HCT116 (cell line): ENCODE measurements around the gene TRIM10.

ENCODE experiments used
- CEBPB ChIP-seq: IDR thresholded peaks from 2 replicates; pipeline ENCODE4 v1.6.1; 2012; ENCODE audit warnings: low read depth
- EGR1 ChIP-seq: IDR thresholded peaks from 2 replicates; pipeline ENCODE4 v1.6.1; 2012; ENCODE audit warnings: low read depth
- EZH2 ChIP-seq: fragments of 200-600 bp; sonication (generic); IDR thresholded peaks from 2 replicates; pipeline ENCODE4 v1.6.1; 2017; ENCODE audit warnings: antibody characterized with exemption, mixed run types
- EZH2phosphoT487 ChIP-seq: fragments of 200-600 bp; IDR thresholded peaks from 2 replicates; pipeline ENCODE4 v1.6.1; 2018; ENCODE audit warnings: antibody characterized with exemption, borderline replicate concordance
- JUND ChIP-seq: IDR thresholded peaks from 2 replicates; pipeline ENCODE4 v1.6.1; 2012
- POLR2A ChIP-seq: IDR thresholded peaks from 2 replicates; pipeline ENCODE4 v1.7.0; 2011; ENCODE audit warnings: borderline replicate concordance; ENCODE audit not compliant: insufficient read depth, insufficient read length; ENCODE audit errors: extremely low read depth
- POLR2AphosphoS5 ChIP-seq: IDR thresholded peaks from 2 replicates; pipeline ENCODE4 v1.6.1; 2011; ENCODE audit warnings: mild to moderate bottlenecking, low read depth, low read length, moderate library complexity
- RAD21 ChIP-seq: IDR thresholded peaks from 2 replicates; pipeline ENCODE4 v1.6.1; 2012; ENCODE audit warnings: low read depth, mild to moderate bottlenecking
- SIN3A ChIP-seq: IDR thresholded peaks from 2 replicates; pipeline ENCODE4 v1.6.1; 2012; ENCODE audit warnings: low read depth
- TCF7L2 ChIP-seq: IDR thresholded peaks from 2 replicates; pipeline ENCODE4 v1.7.0; 2011; ENCODE audit warnings: borderline replicate concordance, inconsistent platforms; ENCODE audit not compliant: insufficient read depth, insufficient read length; ENCODE audit errors: extremely low read depth
- ZNF274 ChIP-seq: fragments of 200-500 bp; sonication (Bioruptor generic); IDR thresholded peaks from 2 replicates; pipeline ENCODE4 v1.6.1; 2014; ENCODE audit warnings: mild to moderate bottlenecking, low read depth, low read length, inconsistent platforms
- TF ChIP-seq, protein P1 (sequence below), 3 experiments: fragments of 200-600 bp in 1 of 3; sonication (generic) in 1 of 3; IDR thresholded peaks in 2 of 3; conservative IDR thresholded peaks in 1 of 3; 2 replicates each; pipeline ENCODE4 v1.5.1; 2012 to 2017; ENCODE audit warnings: low read depth in 2 of 3, low read length in 2 of 3, antibody characterized with exemption in 1 of 3, borderline replicate concordance in 1 of 3, control low read depth in 1 of 3, mild to moderate bottlenecking in 1 of 3, mixed read lengths in 1 of 3, mixed run types in 1 of 3, moderate library complexity in 1 of 3; ENCODE audit not compliant: insufficient read depth in 1 of 3
- TF ChIP-seq, protein P2 (sequence below): IDR thresholded peaks from 2 replicates; pipeline ENCODE4 v1.6.1; 2012; ENCODE audit warnings: low read depth
- TF ChIP-seq, protein P3 (sequence below): IDR thresholded peaks from 2 replicates; pipeline ENCODE4 v1.6.1; 2012

DNA sequence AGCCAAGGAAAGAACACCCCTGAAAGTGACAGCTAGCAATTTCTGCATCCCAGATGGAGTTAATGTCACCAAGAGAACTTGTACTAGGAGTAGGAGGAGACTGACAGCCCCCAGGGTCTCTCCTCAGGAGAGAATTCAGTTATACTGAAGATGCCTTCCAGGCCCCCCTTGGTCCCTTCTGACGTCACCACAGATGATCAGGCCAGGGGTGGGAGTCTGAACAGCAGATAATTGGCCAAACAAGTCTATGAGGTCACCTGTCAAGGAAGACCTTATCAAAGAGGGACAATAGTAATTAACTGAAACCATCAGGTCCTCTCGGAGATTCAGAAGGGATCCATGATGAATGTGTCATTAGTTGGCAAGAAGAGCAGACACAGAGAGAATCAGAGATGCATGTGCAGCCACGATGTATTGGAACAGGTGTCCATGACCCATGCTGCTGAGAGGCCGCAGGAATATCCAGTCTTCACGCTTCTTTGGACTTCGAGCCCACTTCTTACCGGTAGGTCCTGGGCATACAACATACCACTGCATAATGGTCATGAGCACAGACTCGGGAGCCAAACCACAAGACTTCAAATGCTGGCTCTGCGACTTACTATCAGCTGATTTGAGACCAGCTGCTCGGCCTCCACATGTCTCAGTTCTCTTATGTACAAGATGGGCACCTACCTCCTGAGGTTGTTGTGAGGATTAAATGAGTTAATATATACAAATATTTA, 10.2 kb downstream of the TRIM10 start:
- TF ChIP-seq, protein P1, sequence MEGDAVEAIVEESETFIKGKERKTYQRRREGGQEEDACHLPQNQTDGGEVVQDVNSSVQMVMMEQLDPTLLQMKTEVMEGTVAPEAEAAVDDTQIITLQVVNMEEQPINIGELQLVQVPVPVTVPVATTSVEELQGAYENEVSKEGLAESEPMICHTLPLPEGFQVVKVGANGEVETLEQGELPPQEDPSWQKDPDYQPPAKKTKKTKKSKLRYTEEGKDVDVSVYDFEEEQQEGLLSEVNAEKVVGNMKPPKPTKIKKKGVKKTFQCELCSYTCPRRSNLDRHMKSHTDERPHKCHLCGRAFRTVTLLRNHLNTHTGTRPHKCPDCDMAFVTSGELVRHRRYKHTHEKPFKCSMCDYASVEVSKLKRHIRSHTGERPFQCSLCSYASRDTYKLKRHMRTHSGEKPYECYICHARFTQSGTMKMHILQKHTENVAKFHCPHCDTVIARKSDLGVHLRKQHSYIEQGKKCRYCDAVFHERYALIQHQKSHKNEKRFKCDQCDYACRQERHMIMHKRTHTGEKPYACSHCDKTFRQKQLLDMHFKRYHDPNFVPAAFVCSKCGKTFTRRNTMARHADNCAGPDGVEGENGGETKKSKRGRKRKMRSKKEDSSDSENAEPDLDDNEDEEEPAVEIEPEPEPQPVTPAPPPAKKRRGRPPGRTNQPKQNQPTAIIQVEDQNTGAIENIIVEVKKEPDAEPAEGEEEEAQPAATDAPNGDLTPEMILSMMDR (IDR thresholded peaks at IDR 0.05 in 2 of 3, conservative IDR thresholded peaks at IDR 0.05 in 1 of 3; ENCODE audit: borderline replicate concordance in 1 of 3, insufficient read depth in 1 of 3, low read depth in 2 of 3, low read length in 2 of 3), result no peak
- TF ChIP-seq TCF7L2 (no peak), POLR2AphosphoS5 (no peak), EZH2phosphoT487 (no peak), CEBPB (no peak), EZH2 (no peak), JUND (no peak), ZNF274 (no peak), POLR2A (no peak), RAD21 (no peak), EGR1 (no peak), SIN3A (no peak)
- TF ChIP-seq, protein P2, sequence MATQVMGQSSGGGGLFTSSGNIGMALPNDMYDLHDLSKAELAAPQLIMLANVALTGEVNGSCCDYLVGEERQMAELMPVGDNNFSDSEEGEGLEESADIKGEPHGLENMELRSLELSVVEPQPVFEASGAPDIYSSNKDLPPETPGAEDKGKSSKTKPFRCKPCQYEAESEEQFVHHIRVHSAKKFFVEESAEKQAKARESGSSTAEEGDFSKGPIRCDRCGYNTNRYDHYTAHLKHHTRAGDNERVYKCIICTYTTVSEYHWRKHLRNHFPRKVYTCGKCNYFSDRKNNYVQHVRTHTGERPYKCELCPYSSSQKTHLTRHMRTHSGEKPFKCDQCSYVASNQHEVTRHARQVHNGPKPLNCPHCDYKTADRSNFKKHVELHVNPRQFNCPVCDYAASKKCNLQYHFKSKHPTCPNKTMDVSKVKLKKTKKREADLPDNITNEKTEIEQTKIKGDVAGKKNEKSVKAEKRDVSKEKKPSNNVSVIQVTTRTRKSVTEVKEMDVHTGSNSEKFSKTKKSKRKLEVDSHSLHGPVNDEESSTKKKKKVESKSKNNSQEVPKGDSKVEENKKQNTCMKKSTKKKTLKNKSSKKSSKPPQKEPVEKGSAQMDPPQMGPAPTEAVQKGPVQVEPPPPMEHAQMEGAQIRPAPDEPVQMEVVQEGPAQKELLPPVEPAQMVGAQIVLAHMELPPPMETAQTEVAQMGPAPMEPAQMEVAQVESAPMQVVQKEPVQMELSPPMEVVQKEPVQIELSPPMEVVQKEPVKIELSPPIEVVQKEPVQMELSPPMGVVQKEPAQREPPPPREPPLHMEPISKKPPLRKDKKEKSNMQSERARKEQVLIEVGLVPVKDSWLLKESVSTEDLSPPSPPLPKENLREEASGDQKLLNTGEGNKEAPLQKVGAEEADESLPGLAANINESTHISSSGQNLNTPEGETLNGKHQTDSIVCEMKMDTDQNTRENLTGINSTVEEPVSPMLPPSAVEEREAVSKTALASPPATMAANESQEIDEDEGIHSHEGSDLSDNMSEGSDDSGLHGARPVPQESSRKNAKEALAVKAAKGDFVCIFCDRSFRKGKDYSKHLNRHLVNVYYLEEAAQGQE, result no peak
- TF ChIP-seq, protein P3, sequence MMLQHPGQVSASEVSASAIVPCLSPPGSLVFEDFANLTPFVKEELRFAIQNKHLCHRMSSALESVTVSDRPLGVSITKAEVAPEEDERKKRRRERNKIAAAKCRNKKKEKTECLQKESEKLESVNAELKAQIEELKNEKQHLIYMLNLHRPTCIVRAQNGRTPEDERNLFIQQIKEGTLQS, result no peak
